ENCODE results near the gene TANGO2.

TANGO2 gene

DNA sequence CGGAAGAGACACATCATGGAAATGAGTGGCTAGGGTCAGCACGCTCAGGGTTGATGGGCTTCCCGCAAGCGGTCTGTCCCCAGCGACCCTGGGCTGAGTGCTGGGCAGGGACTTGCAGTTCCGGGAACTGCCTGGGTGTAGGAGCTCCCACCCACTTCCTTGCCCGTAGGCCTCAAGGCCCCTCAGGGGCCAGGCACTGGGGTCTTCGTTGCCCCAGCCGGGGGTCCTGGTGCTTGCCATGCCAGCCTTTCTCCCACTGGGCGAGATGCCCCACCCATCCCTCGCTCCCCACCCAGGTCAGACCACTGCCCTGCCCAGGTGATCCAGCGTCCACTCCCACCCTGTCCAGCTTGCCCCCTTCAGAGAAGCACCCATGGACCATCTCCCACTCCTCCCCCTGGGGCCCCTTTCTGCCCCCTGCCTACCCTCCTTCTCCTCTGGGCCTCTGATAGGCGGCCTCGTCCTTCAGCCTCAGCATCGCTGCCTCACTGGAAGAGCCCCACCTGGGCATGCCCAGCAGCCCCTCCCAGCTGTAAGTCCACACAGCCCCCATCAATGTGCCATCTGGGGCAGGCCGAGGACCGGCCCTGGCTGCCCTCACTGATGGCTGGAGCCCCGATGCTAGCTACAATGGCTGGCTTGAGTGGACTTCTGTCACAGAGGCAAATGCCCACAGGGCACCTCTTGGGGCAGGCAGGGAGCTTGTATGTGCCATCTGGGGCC is 41.3 kb downstream of the TANGO2 start:
- TF ChIP-seq, protein P1, sequence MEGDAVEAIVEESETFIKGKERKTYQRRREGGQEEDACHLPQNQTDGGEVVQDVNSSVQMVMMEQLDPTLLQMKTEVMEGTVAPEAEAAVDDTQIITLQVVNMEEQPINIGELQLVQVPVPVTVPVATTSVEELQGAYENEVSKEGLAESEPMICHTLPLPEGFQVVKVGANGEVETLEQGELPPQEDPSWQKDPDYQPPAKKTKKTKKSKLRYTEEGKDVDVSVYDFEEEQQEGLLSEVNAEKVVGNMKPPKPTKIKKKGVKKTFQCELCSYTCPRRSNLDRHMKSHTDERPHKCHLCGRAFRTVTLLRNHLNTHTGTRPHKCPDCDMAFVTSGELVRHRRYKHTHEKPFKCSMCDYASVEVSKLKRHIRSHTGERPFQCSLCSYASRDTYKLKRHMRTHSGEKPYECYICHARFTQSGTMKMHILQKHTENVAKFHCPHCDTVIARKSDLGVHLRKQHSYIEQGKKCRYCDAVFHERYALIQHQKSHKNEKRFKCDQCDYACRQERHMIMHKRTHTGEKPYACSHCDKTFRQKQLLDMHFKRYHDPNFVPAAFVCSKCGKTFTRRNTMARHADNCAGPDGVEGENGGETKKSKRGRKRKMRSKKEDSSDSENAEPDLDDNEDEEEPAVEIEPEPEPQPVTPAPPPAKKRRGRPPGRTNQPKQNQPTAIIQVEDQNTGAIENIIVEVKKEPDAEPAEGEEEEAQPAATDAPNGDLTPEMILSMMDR (IDR thresholded peaks at IDR 0.05) = no peak

- TF ChIP-seq, protein P1 (IDR thresholded peaks at IDR 0.05) = no peak
Observed at GRCh38 chr22:20062766-20063083, 41.8 kb downstream of the TANGO2 start.

- TF ChIP-seq, protein P1 (IDR thresholded peaks at IDR 0.05) = no peak
Observed at GRCh38 chr22:20063271-20064139, 42.6 kb downstream of the TANGO2 start.

DNA sequence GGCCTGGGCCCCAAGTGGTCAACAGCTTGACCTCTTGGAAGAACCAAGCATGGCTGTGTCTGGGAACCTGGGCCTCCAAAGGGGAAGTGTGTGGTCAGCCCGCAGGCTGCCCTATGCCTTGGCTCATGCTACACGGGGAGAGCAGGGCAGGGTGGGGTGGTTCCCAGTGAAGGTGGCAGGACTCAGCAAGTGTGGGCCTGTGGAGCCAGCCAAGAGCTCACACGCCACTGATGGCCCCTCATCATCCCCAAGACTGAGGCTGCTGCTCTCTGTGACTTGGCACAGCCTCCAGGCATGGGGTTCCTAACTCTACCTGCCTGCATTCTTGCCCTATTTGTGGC is 43.2 kb downstream of the TANGO2 start:
- TF ChIP-seq, protein P1 (IDR thresholded peaks at IDR 0.05) = no peak

- TF ChIP-seq, protein P1 (IDR thresholded peaks at IDR 0.05) = no peak
Observed at GRCh38 chr22:20064545-20065262, 43.8 kb downstream of the TANGO2 start.

GRCh38 chr22:20065896-20066616 is 45.1 kb downstream of the TANGO2 start:
- TF ChIP-seq, protein P1 (IDR thresholded peaks at IDR 0.05) = no peak

All from LNCAP (cell line).